A673 (cell line): Measurements from ENCODE around the gene ALDH9A1.

ENCODE experiments used
- EZH2 ChIP-seq: fragments of 200-600 bp; sonication (generic); IDR thresholded peaks from 2 replicates; pipeline ENCODE4 v1.6.1; 2017; ENCODE audit warnings: borderline replicate concordance, low read depth, mild to moderate bottlenecking, mixed read lengths, antibody characterized with exemption, low read length; ENCODE audit not compliant: poor library complexity, severe bottlenecking
- TF ChIP-seq, protein P1 (sequence below): fragments of 300-800, 200-600 bp; sonication (generic); conservative IDR thresholded peaks from 2 replicates; pipeline ENCODE4 v1.5.1; 2017; ENCODE audit warnings: low read depth, mild to moderate bottlenecking, antibody characterized with exemption, low read length, moderate library complexity, mixed read lengths

DNA sequence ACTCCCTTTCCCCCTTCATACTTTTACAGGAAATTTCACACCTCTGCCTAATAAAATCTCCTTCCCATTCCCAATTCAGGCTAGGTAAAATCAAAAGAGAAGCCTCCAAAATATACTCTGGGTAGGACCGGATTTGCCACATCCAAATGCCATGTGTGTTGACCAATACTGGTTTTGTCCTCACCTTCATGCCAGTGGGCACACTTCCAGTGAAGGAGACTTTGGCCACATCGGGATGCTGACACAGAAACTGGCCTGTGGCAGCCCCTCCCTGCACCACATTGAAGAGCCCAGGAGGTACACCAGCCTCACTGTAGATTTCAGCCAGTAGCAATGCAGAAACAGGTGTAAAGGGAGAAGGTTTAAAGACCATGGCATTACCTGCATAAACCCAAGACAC, 18.1 kb downstream of the ALDH9A1 start:
- TF ChIP-seq, protein P1, sequence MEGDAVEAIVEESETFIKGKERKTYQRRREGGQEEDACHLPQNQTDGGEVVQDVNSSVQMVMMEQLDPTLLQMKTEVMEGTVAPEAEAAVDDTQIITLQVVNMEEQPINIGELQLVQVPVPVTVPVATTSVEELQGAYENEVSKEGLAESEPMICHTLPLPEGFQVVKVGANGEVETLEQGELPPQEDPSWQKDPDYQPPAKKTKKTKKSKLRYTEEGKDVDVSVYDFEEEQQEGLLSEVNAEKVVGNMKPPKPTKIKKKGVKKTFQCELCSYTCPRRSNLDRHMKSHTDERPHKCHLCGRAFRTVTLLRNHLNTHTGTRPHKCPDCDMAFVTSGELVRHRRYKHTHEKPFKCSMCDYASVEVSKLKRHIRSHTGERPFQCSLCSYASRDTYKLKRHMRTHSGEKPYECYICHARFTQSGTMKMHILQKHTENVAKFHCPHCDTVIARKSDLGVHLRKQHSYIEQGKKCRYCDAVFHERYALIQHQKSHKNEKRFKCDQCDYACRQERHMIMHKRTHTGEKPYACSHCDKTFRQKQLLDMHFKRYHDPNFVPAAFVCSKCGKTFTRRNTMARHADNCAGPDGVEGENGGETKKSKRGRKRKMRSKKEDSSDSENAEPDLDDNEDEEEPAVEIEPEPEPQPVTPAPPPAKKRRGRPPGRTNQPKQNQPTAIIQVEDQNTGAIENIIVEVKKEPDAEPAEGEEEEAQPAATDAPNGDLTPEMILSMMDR = no peak
- no peak for TF ChIP-seq EZH2
